Fibroblast of the aortic adventitia (primary cell): ENCODE results near the gene KIF2A. TPM values are rescaled to one million over a fixed set of nuclear protein-coding genes. Genes with fewer than 3 reads are reported as not detected.
A peak's percentile ranks its signal among the peaks of the same experiment; 100 is the strongest.

Experiments
- DNase-seq: peaks from one replicate; pipeline ENCODE4 v3.0.0-alpha.2; 2010; ENCODE audit warnings: low read depth
- H3K4me3 ChIP-seq: 2 replicates; pipeline ENCODE4 v1.5.1; 2011; ENCODE audit warnings: low read depth, mild to moderate bottlenecking, control low read depth, low read length, moderate library complexity
- total RNA-seq: library from RNA; depleted of rRNA; stranded (reverse); fragments of >200 nt; gene quantifications from 2 replicates; pipeline ENCODE4 v1.2.3, GENCODE V29; 2012; ENCODE audit warnings: low replicate concordance
- TF ChIP-seq, protein P1 (sequence below): IDR thresholded peaks from 2 replicates; pipeline ENCODE4 v1.5.1; 2011; ENCODE audit warnings: mild to moderate bottlenecking, low read length, control low read depth, inconsistent platforms; ENCODE audit not compliant: insufficient read depth

The KIF2A gene
- total RNA-seq, 1 donor: 72.4 TPM

DNA sequence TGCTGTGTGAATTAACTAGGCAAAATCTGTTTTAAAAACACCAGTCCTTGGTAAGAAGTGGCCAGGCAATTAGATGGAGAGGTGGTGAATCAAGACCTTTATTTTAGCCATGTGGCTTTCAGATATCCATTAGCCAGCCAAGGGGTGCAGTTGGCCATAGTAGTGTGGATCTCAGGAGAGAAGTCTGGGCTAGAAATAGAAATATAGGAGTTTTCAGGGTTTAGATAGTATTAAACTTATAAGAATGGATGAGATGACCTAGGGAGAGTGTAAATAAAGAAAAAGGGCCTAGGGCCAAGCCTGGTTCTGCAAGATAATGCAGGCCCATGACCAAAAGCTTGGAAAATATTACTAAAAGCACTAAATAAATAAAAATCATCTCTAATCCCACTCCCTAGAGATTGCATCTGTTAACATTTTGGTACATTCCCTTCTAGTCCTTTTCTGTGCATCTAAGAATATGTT, 40.3 kb upstream of the KIF2A start:
- no peak for DNase-seq
- H3K4me3 ChIP-seq: no peak overlapping the region

DNA sequence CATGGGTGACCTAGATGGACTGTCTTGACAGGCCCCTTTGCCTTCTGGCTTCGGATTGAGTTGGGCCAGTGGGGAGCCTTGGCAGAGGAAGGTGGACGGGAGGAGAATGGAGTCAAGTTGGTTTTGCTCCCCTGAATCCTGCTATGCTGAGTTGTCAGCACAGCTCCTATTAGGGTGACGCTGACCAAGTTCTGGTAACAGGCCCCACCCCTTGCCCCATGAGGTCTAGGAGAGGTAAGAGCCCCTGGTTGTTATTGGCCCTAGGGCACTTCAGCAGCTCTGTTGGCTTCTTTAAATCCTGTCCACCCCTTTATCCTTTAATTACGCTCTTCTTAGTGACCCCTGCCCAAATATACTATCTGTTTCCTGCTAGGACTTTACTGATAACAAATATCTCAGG, 39.4 kb upstream of the KIF2A start:
- no peak overlapping the region for H3K4me3 ChIP-seq
- no peak for DNase-seq
- TF ChIP-seq, protein P1, sequence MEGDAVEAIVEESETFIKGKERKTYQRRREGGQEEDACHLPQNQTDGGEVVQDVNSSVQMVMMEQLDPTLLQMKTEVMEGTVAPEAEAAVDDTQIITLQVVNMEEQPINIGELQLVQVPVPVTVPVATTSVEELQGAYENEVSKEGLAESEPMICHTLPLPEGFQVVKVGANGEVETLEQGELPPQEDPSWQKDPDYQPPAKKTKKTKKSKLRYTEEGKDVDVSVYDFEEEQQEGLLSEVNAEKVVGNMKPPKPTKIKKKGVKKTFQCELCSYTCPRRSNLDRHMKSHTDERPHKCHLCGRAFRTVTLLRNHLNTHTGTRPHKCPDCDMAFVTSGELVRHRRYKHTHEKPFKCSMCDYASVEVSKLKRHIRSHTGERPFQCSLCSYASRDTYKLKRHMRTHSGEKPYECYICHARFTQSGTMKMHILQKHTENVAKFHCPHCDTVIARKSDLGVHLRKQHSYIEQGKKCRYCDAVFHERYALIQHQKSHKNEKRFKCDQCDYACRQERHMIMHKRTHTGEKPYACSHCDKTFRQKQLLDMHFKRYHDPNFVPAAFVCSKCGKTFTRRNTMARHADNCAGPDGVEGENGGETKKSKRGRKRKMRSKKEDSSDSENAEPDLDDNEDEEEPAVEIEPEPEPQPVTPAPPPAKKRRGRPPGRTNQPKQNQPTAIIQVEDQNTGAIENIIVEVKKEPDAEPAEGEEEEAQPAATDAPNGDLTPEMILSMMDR: no peak

More for the DNA sequence above, 40.3 kb upstream of the KIF2A start:
- TF ChIP-seq, protein P1: no peak

DNA sequence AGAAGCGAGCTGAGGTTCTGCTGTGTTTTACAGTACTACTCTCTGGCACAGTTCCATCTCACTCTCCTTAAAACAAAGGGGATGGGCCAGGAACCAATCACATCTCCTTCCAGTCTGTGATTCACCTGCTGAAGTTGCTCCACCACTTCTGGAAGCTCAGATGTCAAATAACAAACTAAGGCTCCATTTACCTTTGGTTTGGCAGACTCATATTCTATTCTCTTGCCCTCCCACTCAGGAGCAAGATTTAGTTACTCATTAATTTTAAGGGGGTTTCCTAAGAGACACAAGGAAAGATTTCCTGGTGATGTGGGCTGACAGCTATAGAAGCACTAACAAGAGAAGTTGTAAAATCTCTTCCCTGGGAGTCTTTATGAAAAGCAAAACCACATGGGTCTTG, 37.8 kb upstream of the KIF2A start:
- H3K4me3 ChIP-seq: no peak overlapping the region
- TF ChIP-seq, protein P1: no peak
- DNase-seq: peak; percentile 27

DNA sequence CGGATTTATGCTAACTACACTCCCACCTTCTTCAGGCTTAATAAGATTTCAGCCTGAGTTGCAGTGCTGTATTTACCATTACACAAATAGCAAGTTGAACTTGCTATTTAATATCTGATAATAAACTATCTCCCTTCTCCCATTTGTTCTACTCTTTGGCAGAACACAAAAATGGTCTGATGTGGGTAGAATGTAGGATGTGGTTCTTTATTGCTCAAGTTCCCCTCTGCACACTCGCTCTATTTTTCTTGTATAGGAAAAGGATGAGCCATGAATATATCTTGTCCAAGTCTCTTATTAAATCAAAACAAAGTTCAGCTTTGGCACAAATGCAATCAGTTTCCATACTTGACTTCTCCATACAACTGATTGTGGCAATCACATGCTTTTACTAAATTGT, 37.2 kb upstream of the KIF2A start:
- TF ChIP-seq, protein P1: no peak
- DNase-seq: no peak

DNA sequence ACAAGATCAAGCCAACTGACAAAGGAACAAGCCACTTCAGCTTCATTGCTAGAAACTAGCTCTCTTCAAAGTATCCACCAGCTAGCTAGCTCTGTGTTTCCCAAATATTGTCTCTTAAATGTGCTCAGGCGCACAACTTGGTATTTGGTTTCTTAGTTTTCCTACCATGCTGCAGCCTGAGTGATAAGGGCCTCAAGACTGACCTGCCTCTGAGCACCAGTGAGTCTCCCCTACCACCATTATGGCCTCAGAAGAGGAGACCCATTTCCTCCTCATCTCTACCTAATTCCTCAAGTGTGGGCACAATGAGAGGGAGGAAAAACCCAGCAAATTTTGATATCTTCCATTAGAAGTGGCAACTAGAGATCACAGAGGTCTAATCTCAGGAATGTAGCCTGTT, 34.6 kb upstream of the KIF2A start:
- no peak overlapping the region for H3K4me3 ChIP-seq
- DNase-seq: no peak
- TF ChIP-seq, protein P1: no peak

More for the DNA sequence above, 37.2 kb upstream of the KIF2A start:
- no peak overlapping the region for H3K4me3 ChIP-seq

DNA sequence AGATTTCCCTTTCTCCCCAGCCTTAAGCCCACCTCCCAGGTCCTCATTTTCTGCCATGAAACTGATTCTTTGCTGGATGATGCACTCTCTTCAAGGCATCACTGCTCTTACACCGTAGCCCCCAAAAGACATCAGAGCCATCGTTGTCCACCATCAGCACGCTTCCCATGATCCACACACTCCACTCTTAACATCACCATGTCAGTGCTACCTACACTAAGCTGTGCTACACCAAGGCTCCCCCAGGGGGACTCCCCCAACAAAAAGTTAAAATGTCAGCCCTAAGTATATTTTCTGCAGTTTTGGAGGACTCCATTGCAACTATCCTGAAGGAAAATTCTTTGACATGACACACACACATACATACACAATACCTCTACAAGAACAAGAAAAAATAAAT, 34.1 kb upstream of the KIF2A start:
- H3K4me3 ChIP-seq: no peak overlapping the region
- no peak for DNase-seq
- TF ChIP-seq, protein P1: peak; percentile 13

DNA sequence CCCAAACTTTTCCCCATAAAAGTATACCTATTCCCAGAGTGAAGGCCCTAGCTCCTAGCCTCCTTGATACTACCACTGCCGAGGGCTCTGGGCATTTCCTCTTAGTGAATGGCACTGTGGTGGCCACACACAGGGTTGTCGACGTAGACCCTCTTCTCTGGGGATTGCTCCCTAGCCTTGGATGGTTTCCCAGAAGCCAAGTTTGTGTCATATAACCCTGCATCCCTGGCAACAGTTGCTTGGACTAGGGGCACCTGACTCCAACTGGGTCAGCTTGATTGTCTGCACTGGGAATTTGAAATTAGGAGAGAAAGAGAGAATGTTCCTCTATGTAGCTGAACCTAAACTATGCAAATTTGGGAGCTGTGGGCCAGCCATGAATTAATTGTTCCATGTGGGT, 32.3 kb upstream of the KIF2A start:
- DNase-seq: no peak
- no peak overlapping the region for H3K4me3 ChIP-seq
- TF ChIP-seq, protein P1: no peak
